NB4 (cell line): ENCODE measurements around the gene RNF183.
A peak's percentile ranks its signal among the peaks of the same experiment; 100 is the strongest.

Source experiments
- DNase-seq: peaks from one replicate; pipeline ENCODE4 v3.0.0; 2010; ENCODE audit warnings: low read depth
- H3K4me3 ChIP-seq: one replicate; pipeline ENCODE4 v1.5.1; 2011; ENCODE audit warnings: mild to moderate bottlenecking, low read depth, low read length, moderate library complexity
- CTCF ChIP-seq: IDR thresholded peaks from one replicate; pipeline ENCODE4 v1.5.1; 2012; ENCODE audit warnings: low read depth, low read length
- MYC ChIP-seq: IDR thresholded peaks from 2 replicates; pipeline ENCODE4 v1.6.1; 2011; ENCODE audit warnings: low read depth, low read length
- POLR2A ChIP-seq: IDR thresholded peaks from 2 replicates; pipeline ENCODE4 v1.6.1; 2011; ENCODE audit warnings: mild to moderate bottlenecking; ENCODE audit not compliant: insufficient read length; ENCODE audit errors: extremely low read depth
- TF ChIP-seq, protein P1 (sequence below): IDR thresholded peaks from 2 replicates; pipeline ENCODE4 v1.6.1; 2011; ENCODE audit warnings: low read depth, low read length

RNF183 gene

DNA sequence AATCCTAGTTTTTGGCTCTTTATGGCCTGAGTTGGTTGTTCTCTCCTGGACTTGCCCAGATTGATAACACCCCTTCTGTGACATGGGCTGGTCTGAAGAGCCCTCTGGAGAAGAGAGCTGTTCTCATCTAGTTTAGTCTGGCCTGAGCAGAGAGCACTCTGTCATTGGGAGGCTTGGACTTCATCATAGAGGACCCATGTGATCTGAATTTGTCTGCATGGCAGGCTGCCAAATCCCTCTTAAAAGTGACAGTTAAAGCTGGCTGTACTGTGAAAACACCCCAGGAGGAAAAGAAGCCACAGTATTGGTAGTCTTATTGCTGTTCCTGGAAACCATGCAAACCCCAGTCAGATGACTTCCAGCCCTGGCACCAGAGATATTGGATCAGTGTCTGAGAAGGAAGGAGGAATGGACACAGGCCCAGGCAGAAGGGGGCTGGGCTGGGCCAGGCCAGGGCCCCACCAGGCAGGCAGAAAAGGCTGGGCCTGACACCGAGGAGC lies 40.6 kb upstream of the RNF183 start:
- DNase-seq, result peak; percentile 25
- H3K4me3 ChIP-seq, result no peak overlapping the region
- TF ChIP-seq CTCF (no peak), MYC (no peak), POLR2A (no peak)
- TF ChIP-seq, protein P1, sequence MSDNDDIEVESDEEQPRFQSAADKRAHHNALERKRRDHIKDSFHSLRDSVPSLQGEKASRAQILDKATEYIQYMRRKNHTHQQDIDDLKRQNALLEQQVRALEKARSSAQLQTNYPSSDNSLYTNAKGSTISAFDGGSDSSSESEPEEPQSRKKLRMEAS, result no peak

DNA sequence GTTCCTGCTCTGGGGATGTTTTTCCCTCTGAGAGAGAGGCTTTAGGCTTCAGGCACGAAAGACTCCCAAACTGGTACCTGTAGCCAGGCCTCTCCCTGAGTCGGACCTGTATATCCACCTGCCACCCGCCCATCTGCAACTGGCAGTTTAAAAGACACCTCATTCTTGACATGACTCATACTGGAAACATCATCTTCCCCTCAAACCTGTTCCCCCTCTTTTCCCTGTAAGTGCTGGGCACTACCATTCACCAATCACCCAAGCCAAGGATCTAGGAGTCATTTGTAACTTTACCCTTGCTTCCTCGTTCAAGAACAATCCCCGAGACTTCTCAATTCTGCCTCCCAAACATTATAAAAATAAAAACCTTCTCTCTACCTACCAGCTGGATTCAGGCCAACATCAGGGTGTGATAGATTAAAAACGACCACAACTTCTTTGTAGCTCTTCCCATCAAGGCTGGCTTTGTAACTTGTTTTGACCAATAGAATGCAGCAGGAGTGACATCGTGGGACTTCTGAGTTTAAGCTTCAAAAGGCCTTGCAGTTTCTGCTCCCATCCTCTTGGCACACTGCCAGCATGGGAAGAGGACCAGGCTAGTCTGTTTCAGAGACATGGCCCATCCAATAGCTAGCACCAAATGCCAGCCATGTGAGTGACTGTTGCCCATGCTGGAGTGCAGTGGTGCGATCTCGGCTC lies 38.7 kb upstream of the RNF183 start:
- no peak overlapping the region for H3K4me3 ChIP-seq
- TF ChIP-seq POLR2A, result no peak
- TF ChIP-seq, protein P1, result no peak
- DNase-seq, result no peak

DNA sequence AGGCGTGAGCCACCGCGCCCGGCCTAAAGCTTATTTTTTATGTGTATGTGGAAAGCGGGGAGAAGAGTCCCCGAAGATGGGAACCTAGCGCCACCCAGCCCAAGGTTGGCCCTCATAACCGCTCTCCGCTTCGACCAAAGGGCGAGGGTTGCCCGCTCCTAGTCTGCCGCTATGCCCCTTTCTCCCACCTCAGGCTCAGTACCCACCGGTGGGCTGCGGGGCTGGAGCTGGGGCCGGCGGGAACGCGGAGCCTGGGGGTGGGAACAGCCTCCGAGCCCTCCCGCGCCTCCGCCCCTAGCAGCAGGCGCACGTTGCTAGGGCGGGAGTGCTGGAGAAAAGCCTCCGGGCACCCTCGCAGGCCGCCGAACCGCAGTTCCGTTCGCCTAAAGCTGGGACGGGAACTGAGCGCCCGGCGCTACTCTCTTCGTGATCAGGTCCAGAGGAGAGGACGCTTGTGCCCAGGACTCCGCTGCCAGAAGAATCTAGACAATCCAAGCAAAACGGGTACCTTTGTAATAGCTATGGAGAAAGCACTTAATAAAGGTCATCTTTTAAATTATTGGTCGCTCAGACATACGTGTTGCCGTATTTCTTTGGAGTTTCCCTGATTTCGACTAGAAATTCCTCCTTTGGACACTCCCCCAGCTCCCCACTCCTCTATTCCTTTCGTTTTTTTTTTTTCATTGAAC lies 37.0 kb upstream of the RNF183 start, which contains the start of gene WDR31:
TSS of gene WDR31 (minus strand) at position 265 of the 689 bp plus-strand sequence. CDS start 8,253 bp downstream, outside the sequence.
- peak; percentile 91 for DNase-seq
- TF ChIP-seq POLR2A (peak; percentile 71), CTCF (no peak), MYC (peak; percentile 96)
- TF ChIP-seq, protein P1, result peak; percentile 83
- peak within 1 kb of the TSS; percentile 79 for H3K4me3 ChIP-seq

- no peak for DNase-seq
- no peak overlapping the region for H3K4me3 ChIP-seq
- TF ChIP-seq CTCF (no peak), MYC (no peak), POLR2A (no peak)
- TF ChIP-seq, protein P1, result no peak
Observed at GRCh38 chr9:113337714-113338113, 34.5 kb upstream of the RNF183 start.

DNA sequence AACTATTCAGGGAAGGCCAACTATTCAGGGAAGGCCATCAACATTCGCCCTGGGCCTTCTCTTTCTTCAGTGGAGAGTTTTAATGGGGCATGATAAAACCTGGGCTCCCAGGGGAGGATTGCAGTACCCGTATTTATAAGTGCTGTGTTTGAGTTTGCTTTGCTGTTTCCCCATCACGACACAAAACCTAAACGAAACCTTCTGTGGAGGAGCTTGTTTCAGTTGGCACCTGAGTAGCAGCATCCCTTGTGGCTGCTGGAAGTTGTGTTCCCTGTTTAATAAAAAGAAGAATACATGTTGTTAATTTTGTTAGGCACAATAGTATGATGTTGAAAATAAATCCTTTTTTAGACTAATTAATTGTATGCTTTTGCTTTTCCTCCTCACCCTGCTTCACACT lies 28.6 kb upstream of the RNF183 start:
- DNase-seq, result no peak

More for the DNA sequence above, 28.6 kb upstream of the RNF183 start:
- TF ChIP-seq, protein P1, result no peak
- TF ChIP-seq CTCF (no peak), POLR2A (no peak), MYC (no peak)
- no peak overlapping the region for H3K4me3 ChIP-seq
